Suprapubic skin (tissue), 3 donors: Measurements from ENCODE around the gene ASB6.

Source experiments
- POLR2A ChIP-seq, 2 donors: fragments of 450-650 bp; IDR thresholded peaks; one replicate each; pipeline ENCODE4 v1.6.1; 2017; ENCODE audit warnings: antibody characterized with exemption in 2 of 2, mild to moderate bottlenecking in 2 of 2, moderate library complexity in 2 of 2
- TF ChIP-seq, protein P1 (sequence below), 2 donors: fragments of 200-600 bp in 1 of 2; fragments of 450-650 bp in 1 of 2; sonication (generic) in 1 of 2; IDR thresholded peaks; one replicate each; pipeline ENCODE4 v1.5.1; 2016 to 2019; ENCODE audit warnings: antibody characterized with exemption in 2 of 2, mild to moderate bottlenecking in 1 of 2, moderate library complexity in 1 of 2

DNA sequence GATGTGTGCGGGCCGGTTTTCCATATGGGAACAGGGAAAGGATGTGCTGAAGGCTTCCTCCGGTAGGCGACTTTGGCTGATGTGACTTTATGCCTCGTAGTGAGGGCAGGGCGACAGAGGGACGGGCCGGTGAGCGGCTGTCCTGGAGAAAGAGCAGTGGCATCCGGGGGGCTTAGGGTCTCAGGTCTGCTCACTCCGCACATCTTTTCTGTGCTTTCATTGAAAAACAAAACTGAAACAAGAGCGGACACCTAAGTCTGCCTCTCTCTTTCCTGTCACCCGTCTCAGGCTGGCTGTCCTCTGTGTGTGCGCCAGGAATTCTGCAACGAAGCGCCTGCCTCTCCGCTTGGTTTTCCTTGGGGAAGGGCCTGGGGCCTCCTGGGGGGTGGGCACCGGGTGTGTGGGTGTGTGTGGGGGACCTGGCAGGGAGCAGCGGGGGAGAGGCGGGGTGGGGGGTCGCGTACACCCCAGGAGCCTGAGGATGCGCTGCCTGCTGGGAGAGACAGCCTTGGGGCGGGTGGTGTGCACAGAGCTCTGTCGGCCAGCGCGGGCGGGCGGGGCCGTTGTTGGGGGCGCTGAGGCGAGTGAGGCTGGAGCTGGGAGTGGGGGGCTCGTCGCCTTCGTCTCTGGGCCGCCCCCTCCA lies 22.9 kb upstream of the ASB6 start:
- TF ChIP-seq POLR2A (IDR thresholded peaks at IDR 0.05): no peak
- TF ChIP-seq, protein P1, sequence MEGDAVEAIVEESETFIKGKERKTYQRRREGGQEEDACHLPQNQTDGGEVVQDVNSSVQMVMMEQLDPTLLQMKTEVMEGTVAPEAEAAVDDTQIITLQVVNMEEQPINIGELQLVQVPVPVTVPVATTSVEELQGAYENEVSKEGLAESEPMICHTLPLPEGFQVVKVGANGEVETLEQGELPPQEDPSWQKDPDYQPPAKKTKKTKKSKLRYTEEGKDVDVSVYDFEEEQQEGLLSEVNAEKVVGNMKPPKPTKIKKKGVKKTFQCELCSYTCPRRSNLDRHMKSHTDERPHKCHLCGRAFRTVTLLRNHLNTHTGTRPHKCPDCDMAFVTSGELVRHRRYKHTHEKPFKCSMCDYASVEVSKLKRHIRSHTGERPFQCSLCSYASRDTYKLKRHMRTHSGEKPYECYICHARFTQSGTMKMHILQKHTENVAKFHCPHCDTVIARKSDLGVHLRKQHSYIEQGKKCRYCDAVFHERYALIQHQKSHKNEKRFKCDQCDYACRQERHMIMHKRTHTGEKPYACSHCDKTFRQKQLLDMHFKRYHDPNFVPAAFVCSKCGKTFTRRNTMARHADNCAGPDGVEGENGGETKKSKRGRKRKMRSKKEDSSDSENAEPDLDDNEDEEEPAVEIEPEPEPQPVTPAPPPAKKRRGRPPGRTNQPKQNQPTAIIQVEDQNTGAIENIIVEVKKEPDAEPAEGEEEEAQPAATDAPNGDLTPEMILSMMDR (IDR thresholded peaks at IDR 0.05): no peak
